Spleen (tissue), 7 donors: Measurements from ENCODE around the gene PILRA.

ENCODE experiments used
- CTCF ChIP-seq, 11 experiments: fragments of 200-600 bp in 7 of 11; fragments of 450-650 bp in 4 of 11; sonication (generic) in 4 of 11; IDR thresholded peaks in 8 of 11; conservative IDR thresholded peaks in 3 of 11; 1 replicate in 7 of 11; 2 replicates in 4 of 11; pipeline versions ENCODE4 v1.4.0 to v1.8.0; 2016 to 2021; ENCODE audit warnings: antibody characterized with exemption in 11 of 11, inconsistent platforms in 4 of 11, mild to moderate bottlenecking in 1 of 11
- POLR2A ChIP-seq, 3 donors: fragments of 450-650 bp; IDR thresholded peaks; one replicate each; pipeline ENCODE4 v1.5.1; 2017; ENCODE audit warnings: antibody characterized with exemption in 3 of 3, mild to moderate bottlenecking in 1 of 3
- POLR2AphosphoS5 ChIP-seq, 3 donors: sonication (generic); formaldehyde crosslinking; IDR thresholded peaks; one replicate each; pipeline ENCODE4 v1.5.1; 2017; ENCODE audit warnings: antibody characterized with exemption in 3 of 3
- donor health status: DM: no; HTN: no; CAD: no; lungs with moderate emphysema.
- donor health status: DM: no; HTN: no; CAD: no.
- donor health status: DM: no; HTN: no; CAD: no.

GRCh38 chr7:100367251-100367620 is 6.1 kb upstream of the PILRA start:
- TF ChIP-seq POLR2A (IDR thresholded peaks at IDR 0.05): no peak
- TF ChIP-seq CTCF (IDR thresholded peaks at IDR 0.05 in 8 of 11, conservative IDR thresholded peaks at IDR 0.05 in 3 of 11): no peak
- no peak for TF ChIP-seq POLR2AphosphoS5 (IDR thresholded peaks at IDR 0.05)
